IMR-90 (cell line): Measurements from ENCODE around the gene NWD2. TPM values are rescaled to one million over a fixed set of nuclear protein-coding genes. Genes with fewer than 3 reads are reported as not detected.

Experiments
- ATAC-seq: fragments of 200-7000 bp; cut with Tn5 transposase; 2 replicates; pipeline ENCODE4 v1.9.1; 2020; ENCODE audit warnings: low read depth, mild to moderate bottlenecking, moderate library complexity
- BruUV-seq: library from RNA; stranded (reverse); fragments of 400-500 nt; replicated peaks from 2 replicates; lab custom pipeline; 2021; lab: Mats Ljungman, UMichigan
- CTCF ChIA-PET: fragments of 300-600 bp; formaldehyde crosslinking; extraction: SDS; loops from one replicate; lab custom pipeline; 2021; ENCODE audit warnings: antibody characterized with exemption; lab: Yijun Ruan, JAX
- POLR2A ChIA-PET: fragments of 300-600 bp; sonication (Branson Sonifier 250); formaldehyde crosslinking; loops from one replicate; lab custom pipeline; 2022; ENCODE audit warnings: antibody characterized with exemption; ENCODE audit not compliant: unreplicated experiment; lab: Charles Lee
- DNase-seq: peaks from one replicate; pipeline ENCODE4 v3.0.0; 2013
- H2AFZ ChIP-seq: replicated peaks from 2 replicates; pipeline ENCODE3; 2013; ENCODE audit warnings: low read length, mild to moderate bottlenecking; ENCODE audit not compliant: poor library complexity
- H2AK5ac ChIP-seq: 2 replicates; pipeline ENCODE4 v1.6.1; 2013; ENCODE audit warnings: low read depth, low read length, inconsistent platforms
- H2AK9ac ChIP-seq: replicated peaks from 2 replicates; pipeline ENCODE3; 2013; ENCODE audit warnings: mild to moderate bottlenecking, low read depth, low read length, moderate library complexity; ENCODE audit not compliant: poor library complexity
- H2BK120ac ChIP-seq: 2 replicates; pipeline ENCODE4 v1.6.1; 2013; ENCODE audit warnings: low read depth, low read length, inconsistent platforms
- H2BK15ac ChIP-seq: 3 replicates; pipeline ENCODE4 v1.6.1; 2013; ENCODE audit warnings: low read depth, low read length, inconsistent platforms
- H2BK20ac ChIP-seq: 2 replicates; pipeline ENCODE4 v1.6.1; 2013; ENCODE audit warnings: low read depth, mild to moderate bottlenecking, inconsistent platforms, low read length, moderate library complexity
- H2BK5ac ChIP-seq: 2 replicates; pipeline ENCODE4 v1.6.1; 2013; ENCODE audit warnings: mild to moderate bottlenecking, low read depth, low read length, inconsistent platforms; ENCODE audit not compliant: poor library complexity, severe bottlenecking
- H3K14ac ChIP-seq: replicated peaks from 2 replicates; pipeline ENCODE4 v1.6.1; 2013; ENCODE audit warnings: low read depth, low read length, inconsistent platforms
- H3K18ac ChIP-seq: 2 replicates; pipeline ENCODE4 v1.6.1; 2013; ENCODE audit warnings: low read depth, low read length, control low read depth
- H3K23ac ChIP-seq: 2 replicates; pipeline ENCODE4 v1.6.1; 2013; ENCODE audit warnings: low read depth, low read length, inconsistent platforms
- H3K27ac ChIP-seq: 2 replicates; pipeline ENCODE4 v1.5.1; 2013; ENCODE audit warnings: mild to moderate bottlenecking, control low read depth, low read length; ENCODE audit not compliant: insufficient read depth
- H3K27me3 ChIP-seq: 2 replicates; pipeline ENCODE4 v1.6.1; 2013; ENCODE audit warnings: low read length; ENCODE audit not compliant: control insufficient read depth, insufficient read depth
- H3K36me3 ChIP-seq: 2 replicates; pipeline ENCODE4 v1.6.1; 2013; ENCODE audit warnings: low read length, mixed read lengths; ENCODE audit not compliant: control insufficient read depth, insufficient read depth
- H3K4ac ChIP-seq: 2 replicates; pipeline ENCODE4 v1.6.1; 2013; ENCODE audit warnings: low read depth, low read length, inconsistent platforms
- H3K4me1 ChIP-seq: 2 replicates; pipeline ENCODE4 v1.6.1; 2013; ENCODE audit warnings: low read length, mixed read lengths; ENCODE audit not compliant: control insufficient read depth, insufficient read depth
- H3K4me2 ChIP-seq: 2 replicates; pipeline ENCODE4 v1.6.1; 2013; ENCODE audit warnings: low read depth, mild to moderate bottlenecking, control low read depth, low read length, moderate library complexity
- H3K4me3 ChIP-seq: 2 replicates; pipeline ENCODE4 v1.5.1; 2013; ENCODE audit warnings: low read depth, mild to moderate bottlenecking, control low read depth, low read length, moderate library complexity; ENCODE audit not compliant: insufficient read depth
- H3K56ac ChIP-seq: 2 replicates; pipeline ENCODE4 v1.6.1; 2013; ENCODE audit warnings: low read length, inconsistent platforms; ENCODE audit not compliant: insufficient read depth; ENCODE audit errors: extremely low read depth
- H3K79me1 ChIP-seq, 2 experiments: 2 replicates each; pipeline ENCODE4 v1.6.1; 2013; ENCODE audit warnings: low read length in 2 of 2, inconsistent platforms in 1 of 2, low read depth in 1 of 2
- H3K9ac ChIP-seq: 2 replicates; pipeline ENCODE4 v1.6.1; 2013; ENCODE audit warnings: low read depth, low read length, control low read depth
- H3K9me1 ChIP-seq: 2 replicates; pipeline ENCODE4 v1.6.1; 2013; ENCODE audit warnings: low read length, inconsistent platforms; ENCODE audit not compliant: insufficient read depth
- H3K9me3 ChIP-seq: 2 replicates; pipeline ENCODE4 v1.6.1; 2013; ENCODE audit warnings: low read length; ENCODE audit not compliant: control insufficient read depth, insufficient read depth
- H4K20me1 ChIP-seq: 2 replicates; pipeline ENCODE4 v1.6.1; 2013; ENCODE audit warnings: low read length, inconsistent platforms; ENCODE audit not compliant: insufficient read depth
- H4K5ac ChIP-seq: 2 replicates; pipeline ENCODE4 v1.6.1; 2013; ENCODE audit warnings: mild to moderate bottlenecking, low read depth, low read length, control low read depth
- H4K8ac ChIP-seq, 2 experiments: 2 replicates each; pipeline ENCODE4 v1.6.1; 2013; ENCODE audit warnings: low read depth in 2 of 2, low read length in 2 of 2, control low read depth in 1 of 2, inconsistent platforms in 1 of 2
- H4K91ac ChIP-seq: 2 replicates; pipeline ENCODE4 v1.6.1; 2013; ENCODE audit warnings: low read depth, low read length, inconsistent platforms; ENCODE audit not compliant: insufficient read depth
- BHLHE40 ChIP-seq: fragments of 150-350 bp; IDR thresholded peaks from 2 replicates; pipeline ENCODE4 v1.6.1; 2016; ENCODE audit warnings: mild to moderate bottlenecking, low read depth, low read length
- CHD1 ChIP-seq: IDR thresholded peaks from 2 replicates; pipeline ENCODE4 v1.6.1; 2012; ENCODE audit warnings: low read depth, low read length, improper control_type of control experiment
- CTCF ChIP-seq: conservative IDR thresholded peaks from 2 replicates; pipeline ENCODE4 v1.5.1; 2012; ENCODE audit warnings: mild to moderate bottlenecking, low read depth, low read length, improper control_type of control experiment
- MAFK ChIP-seq: IDR thresholded peaks from 2 replicates; pipeline ENCODE4 v1.6.1; 2012; ENCODE audit warnings: low read depth, low read length, improper control_type of control experiment
- MAZ ChIP-seq: IDR thresholded peaks from 2 replicates; pipeline ENCODE4 v1.6.1; 2012; ENCODE audit warnings: low read depth, mild to moderate bottlenecking, low read length, improper control_type of control experiment, moderate library complexity, borderline replicate concordance
- MXI1 ChIP-seq: IDR thresholded peaks from 2 replicates; pipeline ENCODE4 v1.6.1; 2012; ENCODE audit warnings: low read depth, mild to moderate bottlenecking, low read length, moderate library complexity, borderline replicate concordance
- RAD21 ChIP-seq: IDR thresholded peaks from 2 replicates; pipeline ENCODE4 v1.6.1; 2012; ENCODE audit warnings: low read length, improper control_type of control experiment
- RCOR1 ChIP-seq: IDR thresholded peaks from 2 replicates; pipeline ENCODE4 v1.6.1; 2012; ENCODE audit warnings: mild to moderate bottlenecking, low read length, improper control_type of control experiment; ENCODE audit not compliant: insufficient replicate concordance
- RFX5 ChIP-seq: IDR thresholded peaks from 2 replicates; pipeline ENCODE4 v1.8.0; 2012; ENCODE audit warnings: low read depth, mild to moderate bottlenecking, low read length, moderate library complexity
- USF2 ChIP-seq: fragments of 150-350 bp; IDR thresholded peaks from 2 replicates; pipeline ENCODE4 v1.6.1; 2017; ENCODE audit warnings: mild to moderate bottlenecking, antibody characterized with exemption, low read length, low read depth
- WGBS, 2 experiments: methylation state at CpG; one replicate each; pipeline versions ENCODE4 v1.1.5 to v1.1.7; 2013; ENCODE audit warnings: missing lambda C conversion rate in 2 of 2; ENCODE audit not compliant: insufficient read length in 1 of 2; ENCODE audit errors: extremely low coverage in 2 of 2; 5-methylcytosine and 5-hydroxymethylcytosine counted together
- dilution Hi-C: fragments of 300-500 bp; cut with HindIII; formaldehyde crosslinking; loops from one replicate; pipeline ENCODE4 v1.14.3; 2018; ENCODE audit warnings: low sequenced_read_pairs; ENCODE audit not compliant: unreplicated experiment
- in situ Hi-C: fragments of 300-500 bp; cut with MboI; formaldehyde crosslinking; loops from 3 replicates; pipeline ENCODE4 v1.14.3; 2019; ENCODE audit warnings: low sequenced_read_pairs, inconsistent platforms, mixed read lengths
- intact Hi-C: fragments of 100-400 bp; cut with micrococcal nuclease; formaldehyde crosslinking; loops from 2 replicates; pipeline ENCODE4 v1.10.0; 2022
- polyA plus RNA-seq, 3 experiments: library from polyadenylated mRNA; depleted of rRNA; stranded (reverse); fragments of >200 nt; gene quantifications; 2 replicates each; pipeline ENCODE4 v1.2.3, GENCODE V29; 2012; ENCODE audit warnings: low replicate concordance in 1 of 3
- total RNA-seq: library from RNA; depleted of rRNA; stranded (reverse); fragments of >200 nt; gene quantifications from 2 replicates; pipeline ENCODE4 v1.2.3, GENCODE V29; 2012

Gene NWD2
- total and polyA plus RNA-seq, 2 of the 4 experiments (the other 2 are of a cell fraction): not detected

- no peak overlapping the region for H2AFZ ChIP-seq
- no peak overlapping the region for H3K56ac ChIP-seq
- no peak overlapping the region for H3K9ac ChIP-seq
- H2BK20ac ChIP-seq: no peak overlapping the region
- ChIA-PET CTCF (no interaction called here), POLR2A (no interaction called here)
- TF ChIP-seq MAFK (no peak), RAD21 (no peak), RCOR1 (no peak), MAZ (no peak), BHLHE40 (no peak), CTCF (no peak), USF2 (no peak), MXI1 (no peak), CHD1 (no peak), RFX5 (no peak)
- H3K23ac ChIP-seq: no peak overlapping the region
- dilution Hi-C loops (no loop called here), intact Hi-C loops (no loop called here), in situ Hi-C loops (no loop called here)
- H2AK5ac ChIP-seq: no peak overlapping the region
- H2BK120ac ChIP-seq: no peak overlapping the region
- H3K9me1 ChIP-seq: no peaks in the 10 kb centered on the region
- H2AK9ac ChIP-seq: no peak overlapping the region
- H2BK5ac ChIP-seq: no peak overlapping the region
- BruUV-seq: no TSS peak
- no peaks in the 10 kb centered on the region for H3K9me3 ChIP-seq
- H3K79me1 ChIP-seq: no peaks in the 10 kb centered on the region
- no peak overlapping the region for H3K4me2 ChIP-seq
- H3K27me3 ChIP-seq: no peaks in the 10 kb centered on the region
- no peaks in the 10 kb centered on the region for H3K4me1 ChIP-seq
- no peak overlapping the region for H3K14ac ChIP-seq
- H3K36me3 ChIP-seq: no peaks in the 10 kb centered on the region
- no peak overlapping the region for H4K91ac ChIP-seq
- no peak overlapping the region for H4K5ac ChIP-seq
- no peak overlapping the region for H3K4me3 ChIP-seq
- no peak overlapping the region for H2BK15ac ChIP-seq
- H3K4ac ChIP-seq: no peak overlapping the region
- H4K20me1 ChIP-seq: no peaks in the 10 kb centered on the region
- no peak overlapping the region for H3K27ac ChIP-seq
- no peak for DNase-seq
- no peak for ATAC-seq
- H4K8ac ChIP-seq: no peak overlapping the region
- H3K18ac ChIP-seq: no peak overlapping the region
- no CpG with 5 or more reads among the region's 2 CpGs for WGBS, 2 experiments
These were observed 178.1 kb downstream of the NWD2 start for GRCh38 chr4:37422638-37423037.
